Measurements from ENCODE around the gene PWWP2A.

Gene PWWP2A

GRCh38 chr5:160047423-160047822 lies 71.8 kb downstream of the PWWP2A start:
- no peak for TF ChIP-seq CEBPB (IDR thresholded peaks at IDR 0.05)

GRCh38 chr5:160044967-160045366 lies 74.3 kb downstream of the PWWP2A start:
- TF ChIP-seq FOXM1 (IDR thresholded peaks at IDR 0.05; ENCODE audit: borderline replicate concordance, low read depth) (no peak), REST (IDR thresholded peaks at IDR 0.05; ENCODE audit: low read depth) (no peak), TEAD4 (IDR thresholded peaks at IDR 0.05) (no peak), CEBPB (IDR thresholded peaks at IDR 0.05) (no peak), CREB1 (IDR thresholded peaks at IDR 0.05; ENCODE audit: low read depth) (no peak), RAD21 (IDR thresholded peaks at IDR 0.05; ENCODE audit: low read depth) (no peak)

- TF ChIP-seq NFIC (IDR thresholded peaks at IDR 0.05) (no peak), ZBTB7A (IDR thresholded peaks at IDR 0.05; ENCODE audit: low read depth) (no peak), FOXM1 (IDR thresholded peaks at IDR 0.05; ENCODE audit: borderline replicate concordance, low read depth) (no peak), CEBPB (IDR thresholded peaks at IDR 0.05) (no peak), TEAD4 (IDR thresholded peaks at IDR 0.05) (no peak), RAD21 (IDR thresholded peaks at IDR 0.05; ENCODE audit: low read depth) (no peak), EGR1 (IDR thresholded peaks at IDR 0.05) (no peak), EP300 (IDR thresholded peaks at IDR 0.05; ENCODE audit: borderline replicate concordance) (no peak), TCF12 (IDR thresholded peaks at IDR 0.05; ENCODE audit: low read depth) (no peak), REST (IDR thresholded peaks at IDR 0.05; ENCODE audit: low read depth) (no peak), USF1 (IDR thresholded peaks at IDR 0.05) (no peak), YY1 (IDR thresholded peaks at IDR 0.05; ENCODE audit: low read depth) (no peak)
These were observed 74.9 kb downstream of the PWWP2A start for GRCh38 chr5:160044391-160044804.

- TF ChIP-seq CEBPB (IDR thresholded peaks at IDR 0.05) (no peak), TAF1 (IDR thresholded peaks at IDR 0.05; ENCODE audit: low read depth) (no peak), RAD21 (IDR thresholded peaks at IDR 0.05; ENCODE audit: low read depth) (no peak), NFIC (IDR thresholded peaks at IDR 0.05) (no peak), CREB1 (IDR thresholded peaks at IDR 0.05; ENCODE audit: low read depth) (no peak)
These were observed 76.6 kb downstream of the PWWP2A start for GRCh38 chr5:160042671-160043070.

Data from Ishikawa (cell line).